LHCN-M2 (cell line): ENCODE results near the gene ADCY2. TPM values are rescaled to one million over a fixed set of nuclear protein-coding genes. Genes with fewer than 3 reads are reported as not detected.

Experiments used
- DNase-seq: peaks from one replicate; pipeline ENCODE4 v3.0.0-alpha.2; 2012; ENCODE audit warnings: low read depth
- total RNA-seq: library from RNA; depleted of rRNA; stranded (reverse); fragments of >200 nt; gene quantifications from 2 replicates; pipeline ENCODE4 v1.2.3, GENCODE V29; 2014

ADCY2 gene
- total RNA-seq, 1 experiment from 2014 or later, result not detected

DNA sequence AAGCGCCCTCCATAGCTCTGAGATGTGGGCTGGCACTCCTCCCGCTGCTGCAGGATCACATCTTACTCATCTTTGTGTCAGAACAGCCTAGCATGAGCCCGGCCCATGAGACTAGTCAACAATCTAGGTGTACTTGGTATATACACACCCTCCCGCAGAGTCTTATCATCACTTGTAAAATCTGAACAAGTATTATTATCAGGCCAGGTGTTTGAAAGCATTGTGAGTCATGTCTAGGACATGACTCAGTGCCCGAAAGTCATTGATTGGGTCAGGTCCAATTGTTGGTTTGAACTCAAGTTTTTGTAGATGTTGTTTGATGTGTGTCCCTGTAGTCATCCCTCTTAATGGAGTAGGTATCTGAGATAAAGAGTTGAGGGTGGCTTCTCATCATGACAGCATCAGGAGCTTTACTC, 346.3 kb downstream of the ADCY2 start:
- no peak for DNase-seq

DNA sequence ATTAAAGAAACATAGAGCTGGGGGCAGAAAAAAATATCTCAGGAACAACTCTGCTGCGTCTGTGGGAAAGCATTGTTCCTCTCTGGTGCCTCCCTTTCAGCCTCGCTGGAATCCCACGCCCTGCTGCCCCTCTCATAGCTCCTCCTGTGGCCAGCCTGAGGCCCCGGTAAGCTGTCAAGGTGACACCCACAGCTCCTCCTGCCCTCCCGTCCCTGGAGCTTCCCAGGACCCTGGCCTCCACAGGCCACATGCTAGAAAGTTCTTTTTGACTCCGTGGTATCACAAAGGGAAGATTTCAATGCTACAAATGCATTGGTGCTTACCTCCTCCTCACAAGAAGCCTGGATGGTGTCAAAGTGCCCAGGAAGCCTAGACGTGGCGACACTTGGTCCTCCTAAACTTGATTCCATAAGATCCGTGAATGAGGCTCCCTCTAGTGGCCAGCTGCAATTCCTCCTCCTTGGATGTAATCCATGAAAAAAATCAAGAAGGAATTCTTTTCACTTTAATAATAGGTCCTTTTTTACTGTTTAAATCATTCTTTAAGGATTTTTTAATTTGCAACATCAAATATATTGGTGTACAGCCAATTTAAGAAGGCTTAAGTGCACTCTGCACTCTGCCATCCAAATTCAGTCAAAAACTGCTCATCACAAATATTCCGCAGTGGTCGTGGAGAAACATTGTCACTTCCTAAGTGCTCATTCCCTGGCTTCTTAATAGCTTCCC, 350.1 kb downstream of the ADCY2 start:
- peak; percentile 47 for DNase-seq

- no peak for DNase-seq
Observed at GRCh38 chr5:7747728-7748127, 351.8 kb downstream of the ADCY2 start.

DNA sequence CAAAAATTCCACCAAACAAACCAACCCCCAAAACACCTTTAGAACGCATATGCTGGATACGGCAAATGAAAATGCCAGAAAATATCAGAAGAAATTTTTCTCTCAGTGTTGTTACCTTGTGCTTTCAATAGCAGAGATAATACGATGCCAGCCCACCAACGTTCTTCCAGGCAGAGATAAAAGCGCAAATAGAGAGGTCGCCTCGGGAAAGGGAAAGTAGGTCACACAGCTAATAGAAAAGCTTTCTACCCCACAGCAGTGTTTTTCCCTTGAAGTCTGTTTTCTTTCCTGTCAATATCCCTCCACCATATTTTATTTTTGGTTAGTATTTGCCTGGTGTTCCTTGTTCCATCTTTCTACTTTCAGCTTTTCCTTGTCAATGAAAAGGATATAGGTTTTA, 353.7 kb downstream of the ADCY2 start:
- no peak for DNase-seq

GRCh38 chr5:7751874-7752273, 355.9 kb downstream of the ADCY2 start:
- DNase-seq, result no peak

DNA sequence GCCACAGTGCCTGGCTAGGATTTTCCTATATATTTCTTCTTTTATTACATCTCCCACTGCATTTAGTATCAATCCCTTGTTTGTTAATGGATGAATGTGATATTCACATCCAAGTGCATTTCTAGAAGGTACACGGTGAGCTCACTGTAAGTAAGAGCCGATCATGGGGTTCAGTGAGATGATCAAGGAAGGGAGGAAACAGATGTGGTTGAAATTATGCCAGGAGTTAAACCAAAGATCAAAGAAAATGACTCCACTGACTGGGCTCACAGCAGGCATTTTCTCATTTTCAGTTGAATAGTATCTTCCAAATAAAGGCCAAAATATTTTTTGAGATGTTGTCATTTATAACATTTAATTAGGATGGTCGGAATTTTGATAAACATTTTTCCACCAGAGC, 357.2 kb downstream of the ADCY2 start:
- DNase-seq, result no peak

DNA sequence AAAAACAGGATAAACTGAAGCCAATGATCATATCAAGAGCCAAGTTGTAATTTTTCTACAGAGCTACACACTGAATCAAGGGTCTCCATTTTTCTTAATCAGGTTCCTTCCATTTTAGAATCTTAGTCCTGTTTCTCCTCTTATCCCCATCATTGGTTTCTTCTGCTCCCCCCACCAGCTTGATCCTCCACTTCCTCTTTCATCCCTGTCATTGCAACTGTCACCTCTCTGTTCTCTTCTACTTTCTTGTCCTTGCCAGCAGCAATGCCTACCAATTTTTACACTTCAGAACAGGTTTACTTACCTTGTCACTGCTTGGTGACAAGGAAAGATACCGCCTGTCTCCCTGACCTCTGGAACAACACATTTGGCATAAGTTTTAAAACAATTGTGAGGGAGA, 357.7 kb downstream of the ADCY2 start:
- DNase-seq, result no peak

GRCh38 chr5:7754490-7754889, 358.6 kb downstream of the ADCY2 start:
- DNase-seq, result no peak

DNA sequence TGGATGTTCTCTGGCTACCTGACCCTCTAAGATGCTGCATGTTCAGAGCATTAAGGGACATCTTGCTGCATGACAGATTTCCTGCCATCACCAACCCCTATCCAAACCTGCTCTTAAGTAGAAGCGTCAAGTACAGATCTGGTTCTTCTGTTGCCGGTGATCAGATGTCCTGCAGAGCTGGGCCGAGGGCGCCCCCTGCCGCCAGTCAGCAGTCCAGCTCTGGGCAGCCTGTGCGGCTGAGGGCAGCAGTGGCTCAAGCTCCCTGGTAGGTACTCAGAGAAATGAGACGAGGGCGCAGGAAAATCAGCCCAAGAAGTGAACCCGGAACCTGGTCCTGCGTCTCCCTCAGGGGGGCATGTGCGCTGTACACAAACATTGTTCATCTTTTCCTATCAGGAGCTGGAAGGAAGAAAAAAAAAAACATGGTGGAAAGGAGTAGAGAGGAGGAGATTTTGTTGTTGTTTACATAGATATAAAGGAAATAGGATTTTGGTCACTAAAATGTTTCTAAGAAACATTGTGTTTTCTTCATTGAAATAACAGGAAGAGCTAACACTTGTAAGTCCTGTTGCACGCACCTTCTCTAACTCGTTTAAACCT, 359.2 kb downstream of the ADCY2 start:
- peak; percentile 31 for DNase-seq

GRCh38 chr5:7755958-7756357, 360.0 kb downstream of the ADCY2 start:
- DNase-seq, result no peak

- DNase-seq, result peak; percentile 15
Observed at GRCh38 chr5:7756453-7756852, 360.5 kb downstream of the ADCY2 start.

DNA sequence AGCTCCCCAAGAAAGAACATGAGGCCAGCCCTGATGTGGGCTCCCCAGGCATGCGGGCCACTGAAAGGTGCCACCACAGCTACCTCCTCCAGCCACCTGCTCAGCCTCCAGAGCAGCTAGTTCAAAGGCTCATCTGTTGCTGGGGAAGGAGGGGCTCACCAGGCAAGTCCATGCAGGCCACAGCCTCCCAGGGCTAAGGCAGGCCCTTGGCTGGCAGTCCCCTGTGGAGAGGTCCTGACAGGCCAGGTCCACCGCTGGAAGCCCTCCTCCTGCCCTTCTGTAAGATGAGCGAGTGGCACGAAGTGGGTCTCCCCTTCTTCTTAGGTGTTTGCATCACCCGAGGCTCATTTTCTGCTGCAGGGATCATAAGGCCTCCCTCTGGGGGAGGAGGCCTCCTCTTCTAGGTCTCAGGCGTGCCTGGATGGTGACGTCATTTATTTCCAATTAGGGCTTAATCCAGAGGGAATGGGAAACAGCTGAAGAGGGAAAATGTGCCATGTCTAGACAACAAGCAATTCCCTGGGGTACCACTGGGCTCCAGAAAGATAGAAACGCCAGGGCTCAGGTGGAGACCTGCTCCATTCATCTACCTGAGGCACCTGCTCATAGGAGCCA, 363.4 kb downstream of the ADCY2 start:
- peak; percentile 3 for DNase-seq

GRCh38 chr5:7759951-7760580, 364.1 kb downstream of the ADCY2 start:
- DNase-seq, result no peak

- DNase-seq, result no peak
Observed at GRCh38 chr5:7762267-7762666, 366.3 kb downstream of the ADCY2 start.

GRCh38 chr5:7763621-7764072, 367.7 kb downstream of the ADCY2 start:
- DNase-seq, result no peak

DNA sequence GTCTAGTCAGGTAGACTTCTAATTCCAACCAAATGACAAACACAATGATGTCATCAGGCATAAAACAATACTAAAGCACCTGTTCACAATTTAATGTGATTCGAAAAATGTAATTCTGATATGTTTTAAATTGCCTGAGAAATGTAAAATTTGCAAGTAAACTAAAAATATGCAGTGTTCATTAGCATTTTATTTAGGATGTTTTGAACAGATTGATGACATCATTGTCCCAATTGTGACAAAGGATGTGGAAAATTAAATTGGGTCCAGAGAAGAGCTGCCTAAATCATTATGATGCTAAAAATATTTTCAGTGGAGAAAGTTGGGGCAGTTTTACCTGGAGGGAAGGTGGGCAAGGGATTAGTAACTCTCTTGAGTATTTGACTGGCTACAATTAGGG, 368.5 kb downstream of the ADCY2 start:
- DNase-seq, result no peak

GRCh38 chr5:7770436-7770835, 374.5 kb downstream of the ADCY2 start:
- DNase-seq, result no peak

DNA sequence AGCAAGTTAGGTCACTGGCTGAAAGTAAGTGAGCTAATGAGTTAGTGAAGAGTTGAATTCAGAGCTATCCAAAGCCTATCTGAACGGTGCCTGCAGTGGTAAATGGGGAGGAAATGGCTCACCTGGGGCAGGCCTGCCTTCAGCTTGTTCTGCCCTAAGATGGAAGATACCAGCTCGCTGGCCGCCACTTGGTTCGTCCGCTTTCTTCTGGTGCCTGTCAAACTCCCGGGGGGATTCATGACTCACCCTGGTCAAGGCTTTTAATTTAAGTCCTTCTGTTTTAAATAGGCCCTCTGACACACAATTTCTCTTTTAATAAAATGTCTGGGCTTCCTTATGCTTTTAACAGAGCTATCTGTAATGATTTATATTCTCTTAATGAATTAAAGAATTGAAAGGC, 376.2 kb downstream of the ADCY2 start:
- no peak for DNase-seq

DNA sequence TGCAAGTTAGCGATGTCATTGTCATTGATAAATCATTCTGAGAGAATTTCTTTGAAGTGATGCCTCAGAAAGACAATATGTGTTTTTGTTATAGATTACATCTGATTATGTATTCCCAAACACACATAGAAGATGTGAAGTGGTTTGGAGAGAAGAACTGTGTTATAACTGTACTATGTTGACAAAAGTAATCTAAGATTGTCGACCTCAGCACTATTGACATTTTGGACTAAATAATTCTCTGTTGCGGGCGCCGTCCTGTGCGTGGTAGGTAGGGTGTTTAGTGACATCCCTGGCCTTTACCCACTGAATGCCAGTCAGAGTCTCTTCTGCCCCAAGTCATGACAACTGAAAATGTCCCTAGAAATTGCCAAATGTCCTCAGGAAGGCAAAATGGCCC, 377.2 kb downstream of the ADCY2 start:
- DNase-seq, result no peak

DNA sequence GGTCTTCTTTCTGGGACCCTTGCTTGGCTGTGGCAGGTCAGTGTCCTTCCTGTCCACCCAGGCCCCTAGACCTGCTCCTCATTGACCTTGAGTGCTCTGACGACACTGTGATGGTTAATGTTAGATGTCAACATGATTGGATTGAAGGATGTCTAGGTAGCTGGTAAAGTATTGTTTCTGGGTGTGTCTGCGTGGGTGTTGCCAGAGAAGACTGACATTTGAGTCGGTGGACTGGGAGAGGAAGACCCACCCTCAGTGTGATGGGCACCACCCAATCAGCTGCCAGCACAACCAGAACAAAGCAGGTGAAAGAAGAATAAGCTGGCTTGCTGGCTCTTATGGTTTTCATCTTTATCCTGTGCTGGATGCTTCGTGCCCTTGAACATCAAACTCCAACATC, 380.5 kb downstream of the ADCY2 start:
- no peak for DNase-seq

- no peak for DNase-seq
Observed at GRCh38 chr5:7779019-7780005, 383.4 kb downstream of the ADCY2 start.
